Activated CD8-positive, alpha-beta memory T cell treated with anti-CD3 and anti-CD28 coated beads for 4 hours (primary cell): Measurements from ENCODE around the gene CD109.

Source experiments
- DNase-seq, 2 donors: peaks; one replicate each; pipeline ENCODE4 v3.0.0-alpha.2; 2020; ENCODE audit warnings: low read depth in 2 of 2

CD109 gene

GRCh38 chr6:73858376-73858775, 162.4 kb downstream of the CD109 start:
- no peak for DNase-seq

- DNase-seq, result no peak
Measured at GRCh38 chr6:73860303-73860702, 164.3 kb downstream of the CD109 start.

GRCh38 chr6:73866305-73866704, 170.3 kb downstream of the CD109 start:
- DNase-seq, result no peak

DNA sequence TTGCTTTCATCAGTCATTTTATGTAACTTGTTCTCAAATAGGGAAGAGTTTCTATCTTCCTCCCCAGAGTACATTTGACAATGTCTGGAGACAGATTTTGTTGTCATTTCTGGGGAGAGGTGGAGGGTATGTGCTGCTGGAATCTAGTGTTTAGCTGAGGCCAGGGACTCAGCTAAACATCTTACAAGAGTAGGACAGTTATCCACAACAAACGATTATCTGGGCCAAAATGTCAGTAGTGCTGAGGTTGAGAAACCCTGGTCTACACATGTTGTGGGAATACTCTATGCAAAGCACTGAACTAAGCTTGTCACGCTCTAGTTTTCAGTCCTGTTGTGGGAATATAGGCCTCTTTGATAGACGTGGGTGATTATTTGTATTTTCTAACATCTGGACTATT, 171.4 kb downstream of the CD109 start:
- no peak for DNase-seq

- DNase-seq, result no peak
Measured at GRCh38 chr6:73870907-73871306, 174.9 kb downstream of the CD109 start.

DNA sequence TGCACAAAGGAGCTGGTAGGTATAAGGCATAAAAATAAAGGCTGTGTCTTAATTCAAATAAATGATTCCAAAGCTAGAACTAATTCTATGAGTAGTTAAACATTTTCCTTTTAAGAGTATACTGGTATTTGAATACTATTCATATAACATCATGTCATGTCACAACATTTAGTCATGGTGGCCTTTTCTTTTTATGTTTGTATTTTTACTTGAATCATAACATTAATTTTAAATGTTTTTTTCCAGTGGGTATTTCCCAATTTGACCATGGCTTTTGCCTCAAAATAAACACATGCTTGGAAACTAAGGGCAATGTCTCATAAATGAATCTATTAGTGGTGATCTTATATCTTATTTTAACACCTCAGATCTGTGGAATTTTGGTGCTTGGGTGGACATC, 177.1 kb downstream of the CD109 start:
- DNase-seq, result no peak
